OCI-LY1 (cell line): ENCODE data around the gene CRYBB1.

Experiments used
- H2AFZ ChIP-seq: fragments of 200-600 bp; sonication (generic), shearing (Covaris generic); 2 replicates; pipeline ENCODE4 v1.6.0; 2014; ENCODE audit warnings: antibody characterized with exemption, mild to moderate bottlenecking, low read length
- H3F3A ChIP-seq: fragments of 200-600 bp; sonication (generic), shearing (Covaris generic); 2 replicates; pipeline ENCODE4 v1.6.0; 2014; ENCODE audit warnings: mild to moderate bottlenecking, antibody characterized with exemption, low read length, moderate library complexity; ENCODE audit not compliant: insufficient read depth
- H3K27ac ChIP-seq: fragments of 200-600 bp; sonication (generic); 2 replicates; pipeline ENCODE4 v1.5.1; 2014; ENCODE audit warnings: low read length, mixed run types, mild to moderate bottlenecking, low read depth; ENCODE audit not compliant: poor library complexity, severe bottlenecking
- H3K27me3 ChIP-seq: fragments of 200-600 bp; sonication (generic); 2 replicates; pipeline ENCODE4 v1.6.0; 2014; ENCODE audit warnings: antibody characterized with exemption, mild to moderate bottlenecking, low read length, moderate library complexity; ENCODE audit not compliant: insufficient read depth
- H3K36me3 ChIP-seq: fragments of 200-600 bp; sonication (generic); 2 replicates; pipeline ENCODE4 v1.6.1; 2014; ENCODE audit warnings: mild to moderate bottlenecking, antibody characterized with exemption, low read length, moderate library complexity, mixed read lengths; ENCODE audit not compliant: insufficient read depth
- H3K4me1 ChIP-seq: fragments of 200-600 bp; sonication (generic); 2 replicates; pipeline ENCODE4 v1.5.1; 2014; ENCODE audit warnings: mild to moderate bottlenecking, low read length, moderate library complexity; ENCODE audit not compliant: insufficient read depth, severe bottlenecking
- H3K4me2 ChIP-seq: fragments of 200-600 bp; sonication (generic), shearing (Covaris generic); 2 replicates; pipeline ENCODE4 v1.6.1; 2014; ENCODE audit warnings: low read length
- H3K4me3 ChIP-seq: fragments of 200-600 bp; sonication (generic); 2 replicates; pipeline ENCODE4 v1.5.1; 2014; ENCODE audit warnings: low read length, low read depth, mild to moderate bottlenecking, mixed read lengths; ENCODE audit not compliant: poor library complexity, severe bottlenecking
- H3K79me2 ChIP-seq: fragments of 200-600 bp; shearing (Covaris generic); 2 replicates; pipeline ENCODE4 v1.6.1; 2016; ENCODE audit warnings: mixed run types, low read length, mixed read lengths; ENCODE audit not compliant: insufficient read depth
- H3K9ac ChIP-seq: fragments of 200-600 bp; sonication (generic), shearing (Covaris generic); 2 replicates; pipeline ENCODE4 v1.6.1; 2014; ENCODE audit warnings: mild to moderate bottlenecking, low read length, mixed read lengths
- H3K9me2 ChIP-seq: fragments of 200-600 bp; sonication (generic), shearing (Covaris generic); 2 replicates; pipeline ENCODE4 v1.6.1; 2014; ENCODE audit warnings: low read depth, mild to moderate bottlenecking, low read length, mixed read lengths
- H3K9me3 ChIP-seq: fragments of 200-600 bp; shearing (Covaris generic); 2 replicates; pipeline ENCODE4 v1.6.1; 2014; ENCODE audit warnings: low read length, mixed read lengths
- H4K20me1 ChIP-seq: fragments of 200-600 bp; sonication (generic), shearing (Covaris generic); 2 replicates; pipeline ENCODE4 v1.6.0; 2016; ENCODE audit warnings: mild to moderate bottlenecking, low read length; ENCODE audit not compliant: insufficient read depth
- CTCF ChIP-seq: fragments of 200-600 bp; sonication (generic), shearing (Covaris generic); IDR thresholded peaks from 2 replicates; pipeline ENCODE4 v1.5.1; 2017; ENCODE audit warnings: mild to moderate bottlenecking, antibody characterized with exemption, low read length, moderate library complexity, mixed read lengths
- EZH2 ChIP-seq: fragments of 200-600 bp; sonication (generic), shearing (Covaris generic); IDR thresholded peaks from 2 replicates; pipeline ENCODE4 v1.8.0; 2017; ENCODE audit warnings: borderline replicate concordance, mixed run types, mild to moderate bottlenecking, antibody characterized with exemption, low read length, moderate library complexity, mixed read lengths

Gene CRYBB1

GRCh38 chr22:26589367-26589844 is 28.4 kb downstream of the CRYBB1 start:
- no peaks in the 10 kb centered on the region for H4K20me1 ChIP-seq
- H3K27ac ChIP-seq: peak overlapping the region; percentile 49
- peaks cover 4% of the 10 kb centered on the region; the same call in 1 of the 2 replicates for H3K9me3 ChIP-seq
- H3K4me3 ChIP-seq: peak overlapping the region; percentile 95
- no peaks in the 10 kb centered on the region for H3F3A ChIP-seq
- TF ChIP-seq CTCF (no peak), EZH2 (no peak)
- peaks cover 33% of the 10 kb centered on the region for H3K79me2 ChIP-seq
- no peak overlapping the region for H2AFZ ChIP-seq
- peak overlapping the region; percentile 85 for H3K4me2 ChIP-seq
- no peaks in the 10 kb centered on the region for H3K9me2 ChIP-seq
- peaks cover 7% of the 10 kb centered on the region for H3K36me3 ChIP-seq
- H3K9ac ChIP-seq: peak overlapping the region; percentile 93
- peaks cover 53% of the 10 kb centered on the region for H3K4me1 ChIP-seq
- no peaks in the 10 kb centered on the region for H3K27me3 ChIP-seq

DNA sequence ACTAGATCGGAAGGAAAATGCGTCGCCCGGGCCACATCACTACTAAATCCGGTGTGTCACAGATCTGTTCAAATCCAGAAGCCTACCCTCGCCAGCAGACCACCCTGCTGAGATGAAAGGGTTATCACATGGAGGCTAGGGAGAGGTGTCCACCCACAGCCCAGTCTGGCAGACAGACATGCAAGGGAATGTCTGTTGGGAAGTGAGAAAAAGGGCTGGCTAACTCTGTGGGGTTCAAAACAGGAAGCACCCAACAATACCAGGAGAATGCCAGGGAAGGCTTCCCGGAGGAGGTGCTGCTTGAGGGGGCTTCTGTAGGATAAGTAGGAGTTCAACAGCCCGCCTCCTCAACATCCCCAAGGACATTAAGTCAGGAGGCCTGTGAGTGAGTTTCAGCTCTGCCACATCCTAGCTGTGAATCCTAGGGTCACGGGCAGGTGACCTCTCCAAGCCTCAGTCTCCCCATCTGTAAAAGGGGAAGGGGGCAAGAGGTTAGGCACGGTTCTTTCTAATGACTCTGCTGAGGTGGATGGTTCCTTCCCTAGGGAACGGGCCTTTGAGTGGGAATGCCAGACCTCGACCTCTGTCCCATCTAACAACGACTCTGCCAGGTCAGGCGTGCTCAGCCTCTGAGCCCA is 29.0 kb downstream of the CRYBB1 start:
- TF ChIP-seq EZH2 (no peak), CTCF (no peak)
- Histone ChIP-seq H2AFZ (no peak overlapping the region), H3K9me2 (no peaks in the 10 kb centered on the region), H3K9ac (peak overlapping the region; percentile 93), H3K4me2 (peak overlapping the region; percentile 85), H4K20me1 (no peaks in the 10 kb centered on the region), H3K4me3 (peak overlapping the region; percentile 95), H3K4me1 (peaks cover 58% of the 10 kb centered on the region), H3K27ac (peak overlapping the region; percentile 49), H3K79me2 (peaks cover 39% of the 10 kb centered on the region), H3K9me3 (peaks cover 4% of the 10 kb centered on the region; the same call in 1 of the 2 replicates), H3K36me3 (peaks cover 10% of the 10 kb centered on the region), H3F3A (no peaks in the 10 kb centered on the region), H3K27me3 (no peaks in the 10 kb centered on the region)

DNA sequence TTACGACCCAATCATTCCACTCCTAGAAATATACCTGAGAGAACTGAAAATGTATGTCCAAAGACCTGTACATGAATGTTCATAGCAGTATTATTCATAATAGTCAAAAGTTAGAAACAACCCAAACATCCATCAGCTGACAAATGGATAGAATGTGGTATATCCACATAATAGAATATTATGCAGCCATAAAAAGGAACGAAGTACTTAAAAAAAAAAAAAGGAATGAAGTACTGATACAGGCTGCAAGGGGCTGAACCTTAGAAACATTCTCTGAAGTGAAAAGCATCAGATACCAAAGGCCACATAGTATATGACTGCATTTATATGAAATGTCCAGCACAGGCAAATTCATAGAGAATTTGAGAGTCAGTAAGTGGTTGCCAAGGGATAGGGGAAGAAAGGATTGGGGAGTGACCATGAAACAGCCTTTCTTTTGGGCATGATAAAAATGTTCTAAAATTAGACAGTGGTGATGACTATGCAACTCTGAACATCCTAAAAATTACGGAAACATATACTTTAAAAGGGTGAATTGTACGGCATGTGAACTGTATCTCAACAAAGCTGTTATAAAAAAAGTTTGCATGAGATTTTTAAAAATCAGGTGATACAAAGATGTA is 29.7 kb downstream of the CRYBB1 start:
- H4K20me1 ChIP-seq: no peaks in the 10 kb centered on the region
- H2AFZ ChIP-seq: no peak overlapping the region
- H3K9ac ChIP-seq: no peak overlapping the region; the same call in 1 of the 2 replicates
- peaks cover 4% of the 10 kb centered on the region; the same call in 1 of the 2 replicates for H3K9me3 ChIP-seq
- peak overlapping the region; percentile 95 for H3K4me3 ChIP-seq
- H3K27ac ChIP-seq: peak overlapping the region; percentile 49
- H3K79me2 ChIP-seq: peaks cover 41% of the 10 kb centered on the region
- peaks cover 12% of the 10 kb centered on the region for H3K36me3 ChIP-seq
- no peaks in the 10 kb centered on the region for H3K27me3 ChIP-seq
- H3K4me2 ChIP-seq: peak overlapping the region; percentile 85
- H3K4me1 ChIP-seq: peaks cover 60% of the 10 kb centered on the region
- no peaks in the 10 kb centered on the region for H3K9me2 ChIP-seq
- no peaks in the 10 kb centered on the region for H3F3A ChIP-seq
- TF ChIP-seq CTCF (no peak), EZH2 (no peak)
